Esophagus squamous epithelium (tissue), 4 donors: ENCODE data around the gene OSCP1.

ENCODE experiments used
- POLR2A ChIP-seq, 4 donors: fragments of 450-650 bp; IDR thresholded peaks; one replicate each; pipeline ENCODE4 v1.6.1; 2017; ENCODE audit warnings: antibody characterized with exemption in 4 of 4, mild to moderate bottlenecking in 4 of 4, moderate library complexity in 3 of 4
- TF ChIP-seq, protein P1 (sequence below), 6 experiments: fragments of 450-650 bp in 4 of 6; fragments of 200-600 bp in 2 of 6; sonication (generic) in 2 of 6; IDR thresholded peaks; one replicate each; pipeline ENCODE4 v1.5.1; 2016 to 2019; ENCODE audit warnings: antibody characterized with exemption in 6 of 6, mild to moderate bottlenecking in 4 of 6, moderate library complexity in 4 of 6

DNA sequence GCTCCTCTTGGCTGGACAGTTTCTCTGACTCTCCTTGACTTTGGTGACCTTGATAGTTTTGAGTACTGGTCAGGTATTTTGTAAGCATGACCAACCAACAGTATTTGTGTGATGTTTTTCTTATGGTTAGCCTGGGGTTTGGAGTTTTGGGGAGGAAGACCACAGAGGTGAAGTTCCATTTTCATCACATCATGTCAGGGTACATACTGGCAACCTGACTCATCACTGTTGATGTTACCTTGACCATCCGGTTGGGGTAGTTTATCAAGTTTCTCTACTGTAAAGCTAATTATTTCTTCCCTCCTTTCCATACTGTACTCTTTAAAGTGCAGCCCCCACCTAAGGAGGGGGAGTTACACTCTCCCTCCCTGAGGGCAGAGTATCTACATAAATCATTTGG lies 13.4 kb downstream of the OSCP1 start:
- TF ChIP-seq, protein P1, sequence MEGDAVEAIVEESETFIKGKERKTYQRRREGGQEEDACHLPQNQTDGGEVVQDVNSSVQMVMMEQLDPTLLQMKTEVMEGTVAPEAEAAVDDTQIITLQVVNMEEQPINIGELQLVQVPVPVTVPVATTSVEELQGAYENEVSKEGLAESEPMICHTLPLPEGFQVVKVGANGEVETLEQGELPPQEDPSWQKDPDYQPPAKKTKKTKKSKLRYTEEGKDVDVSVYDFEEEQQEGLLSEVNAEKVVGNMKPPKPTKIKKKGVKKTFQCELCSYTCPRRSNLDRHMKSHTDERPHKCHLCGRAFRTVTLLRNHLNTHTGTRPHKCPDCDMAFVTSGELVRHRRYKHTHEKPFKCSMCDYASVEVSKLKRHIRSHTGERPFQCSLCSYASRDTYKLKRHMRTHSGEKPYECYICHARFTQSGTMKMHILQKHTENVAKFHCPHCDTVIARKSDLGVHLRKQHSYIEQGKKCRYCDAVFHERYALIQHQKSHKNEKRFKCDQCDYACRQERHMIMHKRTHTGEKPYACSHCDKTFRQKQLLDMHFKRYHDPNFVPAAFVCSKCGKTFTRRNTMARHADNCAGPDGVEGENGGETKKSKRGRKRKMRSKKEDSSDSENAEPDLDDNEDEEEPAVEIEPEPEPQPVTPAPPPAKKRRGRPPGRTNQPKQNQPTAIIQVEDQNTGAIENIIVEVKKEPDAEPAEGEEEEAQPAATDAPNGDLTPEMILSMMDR (IDR thresholded peaks at IDR 0.05), result no peak
- no peak for TF ChIP-seq POLR2A (IDR thresholded peaks at IDR 0.05)
